Measurements from ENCODE around the gene ALG13.

DNA sequence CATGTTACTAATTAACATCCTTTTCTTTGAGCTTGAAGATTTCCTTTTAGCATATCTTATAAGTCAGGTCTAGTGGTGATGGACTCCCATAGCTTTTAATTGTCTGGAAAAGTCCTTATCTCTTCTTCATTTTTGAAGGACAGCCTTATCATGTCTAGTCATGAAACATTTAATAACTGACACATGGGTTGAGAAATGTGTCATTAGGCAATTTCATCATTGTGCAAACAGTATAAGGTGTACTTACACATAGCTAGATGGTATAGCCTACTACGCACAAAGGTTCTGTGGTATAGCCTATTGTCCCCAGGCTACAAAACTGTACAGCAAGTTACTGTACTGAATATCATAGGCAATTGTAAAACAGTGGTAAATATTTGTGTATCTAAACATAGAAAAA is 34.5 kb upstream of the ALG13 start:
- TF ChIP-seq, protein P1, sequence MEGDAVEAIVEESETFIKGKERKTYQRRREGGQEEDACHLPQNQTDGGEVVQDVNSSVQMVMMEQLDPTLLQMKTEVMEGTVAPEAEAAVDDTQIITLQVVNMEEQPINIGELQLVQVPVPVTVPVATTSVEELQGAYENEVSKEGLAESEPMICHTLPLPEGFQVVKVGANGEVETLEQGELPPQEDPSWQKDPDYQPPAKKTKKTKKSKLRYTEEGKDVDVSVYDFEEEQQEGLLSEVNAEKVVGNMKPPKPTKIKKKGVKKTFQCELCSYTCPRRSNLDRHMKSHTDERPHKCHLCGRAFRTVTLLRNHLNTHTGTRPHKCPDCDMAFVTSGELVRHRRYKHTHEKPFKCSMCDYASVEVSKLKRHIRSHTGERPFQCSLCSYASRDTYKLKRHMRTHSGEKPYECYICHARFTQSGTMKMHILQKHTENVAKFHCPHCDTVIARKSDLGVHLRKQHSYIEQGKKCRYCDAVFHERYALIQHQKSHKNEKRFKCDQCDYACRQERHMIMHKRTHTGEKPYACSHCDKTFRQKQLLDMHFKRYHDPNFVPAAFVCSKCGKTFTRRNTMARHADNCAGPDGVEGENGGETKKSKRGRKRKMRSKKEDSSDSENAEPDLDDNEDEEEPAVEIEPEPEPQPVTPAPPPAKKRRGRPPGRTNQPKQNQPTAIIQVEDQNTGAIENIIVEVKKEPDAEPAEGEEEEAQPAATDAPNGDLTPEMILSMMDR (IDR thresholded peaks at IDR 0.05) = no peak
- no peak for TF ChIP-seq ZFX (IDR thresholded peaks at IDR 0.05; ENCODE audit: borderline replicate concordance)

All from 22Rv1 (cell line).